ENCODE measurements around the gene SYTL1.
A peak's percentile ranks its signal among the peaks of the same experiment; 100 is the strongest.

Gene SYTL1

GRCh38 chr1:27338751-27339150 is 3.1 kb upstream of the SYTL1 start:
- TF ChIP-seq CTCF (IDR thresholded peaks at IDR 0.05; ENCODE audit: low read depth, low read length), result no peak
- TF ChIP-seq POLR2A (IDR thresholded peaks at IDR 0.05; ENCODE audit: extremely low read depth, insufficient read length), result no peak
- TF ChIP-seq MAX (IDR thresholded peaks at IDR 0.05; ENCODE audit: low read depth, low read length), result no peak
- TF ChIP-seq MYC (IDR thresholded peaks at IDR 0.05; ENCODE audit: low read depth, low read length), result no peak
- DNase-seq (ENCODE audit: low read depth), result no peak
- H3K4me3 ChIP-seq (ENCODE audit: low read depth, low read length), result no peak overlapping the region

- peak; percentile 81 for DNase-seq (ENCODE audit: low read depth)
- H3K4me3 ChIP-seq (ENCODE audit: low read depth, low read length), result no peak overlapping the region
- TF ChIP-seq MYC (IDR thresholded peaks at IDR 0.05; ENCODE audit: low read depth, low read length) (peak; percentile 36; the same call in 1 of the 2 replicates), MAX (IDR thresholded peaks at IDR 0.05; ENCODE audit: low read depth, low read length) (peak; percentile 36), CTCF (IDR thresholded peaks at IDR 0.05; ENCODE audit: low read depth, low read length) (no peak)
These were observed 2.6 kb upstream of the SYTL1 start for GRCh38 chr1:27339213-27339612.

- peak overlapping the region; percentile 96 for H3K4me3 ChIP-seq (ENCODE audit: low read depth, low read length)
- TF ChIP-seq POLR2A (IDR thresholded peaks at IDR 0.05; ENCODE audit: extremely low read depth, insufficient read length) (no peak), MYC (IDR thresholded peaks at IDR 0.05; ENCODE audit: low read depth, low read length) (0 out of 2 replicates have a peak, but pooled peaks have one; percentile 10), CTCF (IDR thresholded peaks at IDR 0.05; ENCODE audit: low read depth, low read length) (no peak), MAX (IDR thresholded peaks at IDR 0.05; ENCODE audit: low read depth, low read length) (no peak)
- DNase-seq (ENCODE audit: low read depth), result peak; percentile 54
These were observed 562 bp downstream of the SYTL1 start for GRCh38 chr1:27342391-27342777.

GRCh38 chr1:27342778-27343638 is 1.2 kb downstream of the SYTL1 start:
- H3K4me3 ChIP-seq (ENCODE audit: low read depth, low read length), result peak overlapping the region; percentile 96
- DNase-seq (ENCODE audit: low read depth), result peak; percentile 97
- TF ChIP-seq MYC (IDR thresholded peaks at IDR 0.05; ENCODE audit: low read depth, low read length) (peak; percentile 60; the same call in 1 of the 2 replicates), CTCF (IDR thresholded peaks at IDR 0.05; ENCODE audit: low read depth, low read length) (no peak), MAX (IDR thresholded peaks at IDR 0.05; ENCODE audit: low read depth, low read length) (peak; percentile 74), POLR2A (IDR thresholded peaks at IDR 0.05; ENCODE audit: extremely low read depth, insufficient read length) (peak; percentile 78)

- no peak for DNase-seq (ENCODE audit: low read depth)
- peak overlapping the region; percentile 96 for H3K4me3 ChIP-seq (ENCODE audit: low read depth, low read length)
- TF ChIP-seq MYC (IDR thresholded peaks at IDR 0.05; ENCODE audit: low read depth, low read length) (no peak), CTCF (IDR thresholded peaks at IDR 0.05; ENCODE audit: low read depth, low read length) (no peak), MAX (IDR thresholded peaks at IDR 0.05; ENCODE audit: low read depth, low read length) (no peak)
These were observed 1.8 kb downstream of the SYTL1 start for GRCh38 chr1:27343639-27344025.
